ENCODE measurements around the gene ARHGAP4.

ARHGAP4 gene

DNA sequence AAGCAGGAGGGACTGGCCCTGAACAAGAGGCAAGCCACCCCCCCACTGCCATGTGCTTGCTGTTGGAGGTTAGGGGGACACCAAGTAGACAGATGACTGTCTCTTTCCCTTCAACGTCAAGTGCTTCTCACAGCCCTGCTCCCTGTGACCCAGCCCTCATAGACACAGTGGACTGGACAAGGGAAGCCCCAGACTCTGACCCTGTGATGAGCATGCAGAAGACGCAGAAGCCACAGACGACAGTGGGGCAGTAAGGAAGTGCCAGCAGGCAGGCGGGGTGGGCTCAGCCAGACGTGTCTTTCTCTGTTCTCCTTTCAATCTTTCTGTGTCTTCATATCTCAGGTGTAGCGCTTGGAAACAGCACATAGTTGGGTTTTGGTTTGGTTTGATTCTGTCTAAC lies 37.7 kb downstream of the ARHGAP4 start:
- Mint-ChIP-seq H3K36me3 (no peaks in the 10 kb centered on the region), H3K27me3 (peaks cover 3% of the 10 kb centered on the region), H3K27ac (no peak overlapping the region), H3K4me3 (no peak overlapping the region), H3K4me1 (no peaks in the 10 kb centered on the region), H3K9me3 (no peaks in the 10 kb centered on the region)

DNA sequence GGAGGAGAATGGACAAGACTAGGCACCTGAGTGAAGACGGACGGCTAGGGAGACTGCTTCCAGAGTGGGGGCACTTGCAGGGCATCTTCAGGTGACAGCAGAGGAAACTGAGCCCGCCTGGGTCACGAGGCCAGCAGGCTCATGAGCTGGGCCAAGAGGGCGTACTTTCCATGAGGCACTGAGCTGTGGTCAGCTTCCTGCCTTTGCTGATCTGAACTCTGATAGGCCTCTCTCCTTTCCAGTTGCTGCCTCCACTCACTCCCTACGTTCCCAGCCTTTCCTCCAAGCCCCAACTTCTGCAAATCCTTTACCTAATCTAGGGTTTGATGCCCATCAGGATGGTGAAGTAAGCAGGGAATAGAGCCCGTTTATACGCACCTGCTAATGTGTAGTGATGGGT lies 38.7 kb downstream of the ARHGAP4 start:
- Mint-ChIP-seq H3K9me3 (no peaks in the 10 kb centered on the region), H3K27ac (no peak overlapping the region), H3K36me3 (no peaks in the 10 kb centered on the region), H3K4me3 (no peak overlapping the region), H3K4me1 (no peaks in the 10 kb centered on the region), H3K27me3 (peaks cover 3% of the 10 kb centered on the region)

DNA sequence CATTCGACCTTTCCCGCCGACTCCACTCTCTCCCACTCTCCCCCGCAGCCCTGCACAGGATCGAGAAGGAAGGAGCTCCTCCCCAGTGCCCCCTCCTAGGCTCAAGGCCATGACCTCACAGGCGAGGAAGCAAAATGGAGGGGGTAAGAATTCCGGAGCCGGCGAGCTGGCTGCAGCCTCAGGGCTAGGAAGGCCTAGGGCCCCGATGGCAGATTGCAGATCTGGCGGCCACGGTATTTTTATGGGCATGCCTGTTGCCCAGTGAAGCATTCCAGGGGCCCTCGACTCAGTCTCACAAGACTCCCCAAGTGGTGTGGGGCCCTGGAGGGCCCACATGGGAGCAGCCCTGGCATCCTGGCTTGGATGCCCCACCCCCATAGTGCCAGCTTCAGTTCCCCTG lies 39.1 kb downstream of the ARHGAP4 start:
- no peaks in the 10 kb centered on the region for H3K4me1 Mint-ChIP-seq
- H3K4me3 Mint-ChIP-seq: no peak overlapping the region
- H3K36me3 Mint-ChIP-seq: no peaks in the 10 kb centered on the region
- no peaks in the 10 kb centered on the region for H3K9me3 Mint-ChIP-seq
- H3K27me3 Mint-ChIP-seq: peaks cover 3% of the 10 kb centered on the region
- H3K27ac Mint-ChIP-seq: no peak overlapping the region

DNA sequence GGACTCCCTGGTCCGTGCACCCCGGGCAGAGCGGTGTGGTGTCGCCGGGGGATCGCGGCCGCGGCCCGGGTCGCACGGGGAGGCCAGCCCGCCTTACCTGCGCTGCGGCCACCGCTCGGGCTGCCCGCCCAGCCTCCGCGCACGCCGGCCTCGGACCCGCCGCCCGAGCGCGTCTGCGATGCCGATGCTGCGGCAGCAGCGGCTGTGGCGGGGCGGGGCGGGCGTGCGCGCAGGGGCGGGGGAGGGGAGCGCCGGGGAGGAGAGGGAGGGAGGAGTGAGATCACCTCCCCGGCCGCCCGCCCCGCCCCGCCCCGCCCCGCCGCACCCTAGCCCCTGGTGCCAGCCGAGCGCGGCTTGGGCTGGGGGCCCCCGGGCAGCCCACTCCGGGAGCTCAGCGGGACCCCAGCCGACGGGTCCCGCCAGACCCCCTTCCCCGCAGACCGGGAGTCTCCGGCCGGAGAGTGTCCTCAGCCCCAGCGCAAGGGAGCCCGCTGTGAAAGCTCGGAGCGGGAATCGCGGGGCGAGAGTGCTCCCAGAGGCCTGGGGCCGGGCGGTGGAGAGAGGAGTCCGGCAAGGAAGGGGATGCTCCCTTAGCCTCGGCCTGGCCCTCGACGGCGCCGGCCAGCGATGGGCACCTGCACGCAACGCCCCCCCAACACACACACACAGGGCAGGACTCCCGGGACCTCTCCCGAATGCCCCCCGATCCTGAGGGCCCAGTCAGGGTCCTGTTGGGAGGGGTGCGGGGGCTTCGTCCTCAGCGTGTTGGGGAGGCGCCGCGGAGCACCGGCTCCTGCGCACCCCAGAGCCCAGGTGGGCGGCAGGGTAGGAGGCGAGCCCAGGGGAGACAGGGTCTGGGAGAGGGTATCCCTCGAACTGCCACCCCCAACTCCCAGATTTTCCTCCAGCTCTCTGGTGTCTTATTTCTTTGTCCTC lies 39.8 kb downstream of the ARHGAP4 start, which contains the start of gene L1CAM:
Gene L1CAM (minus strand): TSS at position 206 of the 936 bp plus-strand sequence. CDS start 10,337 bp downstream, outside the sequence.
- H3K27ac Mint-ChIP-seq: no peak within 1 kb of the TSS
- peaks cover 3% of the 10 kb centered on the region for H3K27me3 Mint-ChIP-seq
- H3K4me1 Mint-ChIP-seq: no peaks in the 10 kb centered on the region
- H3K9me3 Mint-ChIP-seq: no peaks in the 10 kb centered on the region
- H3K4me3 Mint-ChIP-seq: peak within 1 kb of the TSS; percentile 59
- H3K36me3 Mint-ChIP-seq: no peaks in the 10 kb centered on the region

DNA sequence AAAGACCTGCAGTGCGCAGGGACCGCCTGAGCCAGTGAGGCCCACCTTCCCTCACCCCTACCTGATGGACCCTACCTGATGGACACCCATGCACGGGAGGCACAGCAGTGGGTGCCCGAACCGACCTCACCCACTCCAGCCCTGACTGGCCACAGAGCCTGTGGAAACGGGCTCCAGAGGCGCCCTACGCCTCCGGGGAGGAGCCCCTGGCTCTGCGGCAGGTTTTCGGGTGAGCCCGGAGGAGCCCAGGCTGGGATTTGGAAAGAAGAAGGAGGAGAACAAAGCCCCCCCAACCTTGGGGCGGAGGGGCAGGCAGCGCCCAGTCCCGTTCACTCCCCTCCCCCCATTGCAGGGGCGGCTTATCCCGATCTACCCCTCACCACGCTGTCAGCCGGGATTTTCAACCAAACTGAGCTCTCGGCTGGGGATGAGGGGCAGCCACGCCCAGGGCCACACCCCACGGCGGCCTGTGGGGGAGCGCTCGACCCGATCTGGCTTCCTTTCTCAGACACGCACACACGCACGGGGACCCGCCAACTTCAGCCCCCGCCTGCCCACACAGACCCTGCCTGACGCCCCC lies 40.8 kb downstream of the ARHGAP4 start:
- H3K27ac Mint-ChIP-seq: no peak overlapping the region
- H3K27me3 Mint-ChIP-seq: peaks cover 3% of the 10 kb centered on the region
- no peak overlapping the region for H3K4me3 Mint-ChIP-seq
- no peaks in the 10 kb centered on the region for H3K9me3 Mint-ChIP-seq
- H3K4me1 Mint-ChIP-seq: no peaks in the 10 kb centered on the region
- H3K36me3 Mint-ChIP-seq: no peaks in the 10 kb centered on the region

DNA sequence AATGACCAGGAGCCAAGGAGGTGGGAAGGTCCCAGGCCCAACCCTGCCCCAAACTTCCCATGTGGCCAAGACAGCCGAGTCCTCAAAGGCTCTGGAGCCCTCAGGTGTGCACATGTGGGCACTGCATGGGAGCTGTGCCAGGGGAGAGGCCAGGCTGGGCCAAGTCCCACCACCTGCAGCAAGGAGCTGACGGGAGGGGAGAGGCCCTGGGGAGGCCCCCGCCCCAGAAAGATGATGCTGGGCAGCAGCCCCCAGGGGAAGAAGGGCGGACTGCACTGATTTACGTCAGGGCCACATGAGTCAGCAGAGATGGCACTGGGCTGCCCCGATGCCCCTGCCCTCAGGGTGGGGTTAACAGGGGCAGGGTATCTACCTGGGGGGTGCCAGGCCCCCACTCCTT lies 41.5 kb downstream of the ARHGAP4 start:
- Mint-ChIP-seq H3K9me3 (no peaks in the 10 kb centered on the region), H3K27me3 (peaks cover 4% of the 10 kb centered on the region), H3K36me3 (no peaks in the 10 kb centered on the region), H3K27ac (no peak overlapping the region), H3K4me1 (no peaks in the 10 kb centered on the region), H3K4me3 (peak overlapping the region; percentile 59)

DNA sequence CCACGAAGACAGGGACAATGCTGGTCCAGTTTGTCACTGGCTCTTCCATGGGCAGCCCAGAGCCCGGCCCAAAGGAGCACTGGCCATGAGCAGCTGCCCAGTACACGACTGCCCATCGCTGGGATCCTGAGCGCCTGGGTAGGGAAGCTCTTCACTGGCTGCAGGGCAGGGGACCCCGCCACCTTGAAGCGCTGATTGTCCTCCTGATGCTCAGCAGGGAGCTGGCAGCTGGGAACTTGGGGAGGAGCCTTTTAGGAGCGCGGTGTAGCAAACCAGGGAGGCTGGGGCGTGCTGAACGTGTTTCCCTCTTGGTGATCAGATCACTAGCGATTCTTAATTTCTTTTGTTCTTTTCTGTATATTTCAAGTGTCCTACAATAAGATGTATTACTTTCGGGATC lies 41.9 kb downstream of the ARHGAP4 start:
- Mint-ChIP-seq H3K27me3 (peaks cover 5% of the 10 kb centered on the region), H3K27ac (no peak overlapping the region)

DNA sequence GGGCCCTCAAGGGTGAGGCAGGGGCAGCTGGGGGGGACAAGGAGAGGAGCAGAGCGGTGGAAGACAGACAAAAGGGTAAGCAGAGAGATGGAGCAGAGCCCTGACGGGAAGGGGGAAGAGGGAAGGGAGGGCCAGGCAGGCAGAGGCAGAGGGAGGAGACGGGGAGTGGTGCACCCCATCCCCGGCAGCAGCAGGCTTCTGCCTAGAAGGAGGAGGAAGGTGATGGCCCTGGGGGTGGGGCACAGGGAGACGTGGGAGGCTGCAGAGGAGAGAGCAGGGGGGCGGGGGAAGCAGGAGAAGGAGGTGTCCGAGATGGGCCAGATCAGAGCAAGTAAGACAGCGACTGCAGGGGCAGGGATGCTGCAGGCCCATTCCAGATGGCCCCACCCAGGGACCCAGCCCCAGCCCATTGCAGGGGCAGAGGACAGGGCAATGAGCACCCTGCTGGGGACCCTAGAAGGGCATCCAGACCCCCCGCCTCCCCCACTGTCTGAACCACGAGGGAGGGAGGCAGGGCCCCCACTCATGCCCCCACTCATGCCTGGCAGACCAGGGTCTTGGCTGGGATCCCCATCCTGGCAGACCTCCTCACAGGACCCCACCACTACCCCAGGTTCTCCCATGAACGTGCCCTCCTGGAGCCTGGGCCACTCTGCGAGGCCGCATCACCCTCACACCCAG lies 42.8 kb downstream of the ARHGAP4 start:
- Mint-ChIP-seq H3K36me3 (no peaks in the 10 kb centered on the region), H3K27me3 (peaks cover 7% of the 10 kb centered on the region), H3K9me3 (no peaks in the 10 kb centered on the region), H3K4me1 (peaks cover 9% of the 10 kb centered on the region), H3K27ac (no peak overlapping the region), H3K4me3 (no peak overlapping the region)

More for the DNA sequence above, 41.9 kb downstream of the ARHGAP4 start:
- Mint-ChIP-seq H3K4me1 (peaks cover 3% of the 10 kb centered on the region), H3K36me3 (no peaks in the 10 kb centered on the region), H3K4me3 (no peak overlapping the region), H3K9me3 (no peaks in the 10 kb centered on the region)

DNA sequence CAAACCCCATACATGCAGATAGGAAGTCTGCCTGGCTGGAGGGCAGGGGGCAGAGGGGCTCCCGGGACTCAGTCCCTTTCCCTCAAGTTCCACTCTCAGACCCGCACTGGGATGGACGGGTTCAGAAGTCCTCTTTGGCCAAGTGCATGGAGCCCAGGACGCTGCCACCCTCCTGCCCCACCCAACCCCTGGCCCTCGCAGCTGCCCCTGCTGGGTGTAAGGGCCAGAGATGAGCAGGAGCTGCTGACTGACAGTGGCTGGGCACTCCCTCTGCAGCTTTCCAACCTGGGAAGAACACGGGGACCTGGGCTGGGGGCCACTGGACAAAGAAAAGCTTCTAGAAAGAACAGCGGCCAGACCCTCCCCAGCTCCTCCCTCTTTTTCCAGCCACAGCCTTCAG lies 43.5 kb downstream of the ARHGAP4 start:
- Mint-ChIP-seq H3K27ac (no peak overlapping the region), H3K4me3 (no peak overlapping the region), H3K36me3 (no peaks in the 10 kb centered on the region), H3K9me3 (no peaks in the 10 kb centered on the region), H3K27me3 (peaks cover 7% of the 10 kb centered on the region), H3K4me1 (peaks cover 15% of the 10 kb centered on the region)

DNA sequence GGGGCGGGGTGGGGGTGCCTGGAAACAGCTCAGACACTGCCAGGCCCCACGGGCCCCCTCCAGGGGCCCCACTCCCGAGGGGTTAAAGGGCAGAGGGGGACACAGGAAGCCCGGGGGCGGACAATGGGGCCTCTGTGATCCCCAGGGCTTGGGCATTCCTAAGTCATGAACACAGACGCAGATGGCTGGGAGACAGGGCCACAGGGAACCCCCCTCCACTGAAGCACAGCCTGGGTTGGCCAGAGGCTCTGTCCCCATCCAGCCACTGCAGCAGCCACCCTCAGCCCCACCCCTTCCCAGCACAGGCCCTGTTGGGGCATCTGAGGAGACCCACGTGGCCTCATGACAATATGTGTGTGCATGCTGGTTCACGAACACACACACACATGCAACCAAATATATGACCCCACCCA lies 44.0 kb downstream of the ARHGAP4 start:
- Mint-ChIP-seq H3K4me3 (no peak overlapping the region), H3K27me3 (peaks cover 7% of the 10 kb centered on the region), H3K4me1 (peaks cover 15% of the 10 kb centered on the region), H3K36me3 (no peaks in the 10 kb centered on the region), H3K27ac (no peak overlapping the region), H3K9me3 (no peaks in the 10 kb centered on the region)

DNA sequence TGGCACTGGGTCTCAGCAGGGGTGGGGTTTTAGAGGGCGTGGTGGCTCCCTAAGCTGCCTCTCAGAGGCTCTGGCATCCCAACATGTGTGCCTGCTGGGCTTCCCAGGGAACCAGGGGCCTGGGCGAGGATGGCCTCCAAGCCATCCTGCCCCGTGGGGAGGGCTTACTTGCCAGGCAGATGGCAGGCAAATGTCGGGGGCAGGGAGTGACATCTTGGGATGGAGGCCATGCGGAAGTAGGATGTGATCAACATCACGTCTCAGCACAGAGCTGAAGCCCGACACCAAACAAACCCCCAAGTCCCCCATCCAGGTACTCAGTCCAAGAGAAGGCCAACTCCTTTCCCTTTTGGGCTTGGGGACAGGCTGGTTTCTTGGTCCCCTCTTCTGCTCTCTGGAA lies 44.8 kb downstream of the ARHGAP4 start:
- Mint-ChIP-seq H3K4me3 (no peak overlapping the region), H3K36me3 (no peaks in the 10 kb centered on the region), H3K4me1 (peaks cover 17% of the 10 kb centered on the region), H3K9me3 (no peaks in the 10 kb centered on the region), H3K27ac (no peak overlapping the region), H3K27me3 (peaks cover 7% of the 10 kb centered on the region)

DNA sequence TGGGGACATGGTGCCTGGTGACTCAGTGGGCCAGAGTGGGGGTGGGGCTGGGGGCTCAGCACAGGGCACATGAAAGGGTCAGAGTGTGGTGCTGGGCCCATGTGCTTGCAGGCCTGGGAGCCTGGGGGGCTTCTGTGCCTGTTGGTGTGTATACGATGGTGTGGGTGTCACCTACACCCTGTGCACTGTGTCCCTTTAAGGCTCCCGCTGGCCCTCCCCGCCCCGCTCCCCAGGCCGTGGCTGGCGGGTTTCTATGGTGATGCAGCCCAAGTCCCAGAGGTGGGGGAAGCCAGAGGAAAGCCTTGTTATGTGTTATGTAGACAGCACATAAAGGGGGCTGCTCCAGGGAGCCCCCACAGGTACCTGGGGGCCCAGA lies 45.6 kb downstream of the ARHGAP4 start:
- Mint-ChIP-seq H3K4me1 (peaks cover 20% of the 10 kb centered on the region), H3K27me3 (peaks cover 7% of the 10 kb centered on the region), H3K9me3 (no peaks in the 10 kb centered on the region), H3K4me3 (no peak overlapping the region), H3K27ac (no peak overlapping the region), H3K36me3 (no peaks in the 10 kb centered on the region)

DNA sequence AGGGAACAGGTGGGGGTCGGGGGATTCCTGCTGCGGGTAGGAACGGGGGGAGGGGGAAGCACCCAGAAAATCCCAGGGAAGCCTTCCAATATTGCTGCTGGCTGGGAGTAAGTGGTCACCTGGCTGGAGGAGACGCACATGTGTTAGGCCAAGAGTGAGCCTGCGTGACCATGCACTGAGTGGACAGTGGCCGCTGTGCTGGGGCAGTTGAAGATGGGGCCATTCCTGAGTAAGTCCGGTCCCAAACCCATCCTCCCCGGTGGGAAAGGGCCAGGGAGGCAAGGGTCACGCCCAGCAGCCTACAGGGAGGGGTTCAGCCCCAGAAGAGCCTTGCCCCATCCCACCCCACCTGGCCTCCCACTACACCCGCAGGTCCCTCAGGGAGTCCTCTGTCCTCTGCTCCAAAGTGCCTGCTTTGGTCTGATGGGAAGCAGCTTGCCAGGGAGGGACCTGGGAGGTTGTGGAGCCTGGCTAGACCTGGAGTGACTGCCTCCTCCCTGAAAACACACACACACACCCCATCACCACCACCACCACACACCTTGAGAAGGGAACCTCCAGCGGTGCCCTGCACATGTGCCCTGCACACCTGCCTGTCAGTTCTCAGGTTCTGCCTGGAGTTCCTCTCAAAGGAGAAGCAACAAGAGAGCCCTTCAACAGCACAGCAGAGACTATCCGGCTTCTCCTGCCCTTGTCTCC lies 46.2 kb downstream of the ARHGAP4 start:
- peaks cover 20% of the 10 kb centered on the region for H3K4me1 Mint-ChIP-seq
- H3K9me3 Mint-ChIP-seq: no peaks in the 10 kb centered on the region
- H3K27ac Mint-ChIP-seq: no peak overlapping the region
- H3K4me3 Mint-ChIP-seq: no peak overlapping the region
- peaks cover 6% of the 10 kb centered on the region for H3K27me3 Mint-ChIP-seq
- no peaks in the 10 kb centered on the region for H3K36me3 Mint-ChIP-seq

DNA sequence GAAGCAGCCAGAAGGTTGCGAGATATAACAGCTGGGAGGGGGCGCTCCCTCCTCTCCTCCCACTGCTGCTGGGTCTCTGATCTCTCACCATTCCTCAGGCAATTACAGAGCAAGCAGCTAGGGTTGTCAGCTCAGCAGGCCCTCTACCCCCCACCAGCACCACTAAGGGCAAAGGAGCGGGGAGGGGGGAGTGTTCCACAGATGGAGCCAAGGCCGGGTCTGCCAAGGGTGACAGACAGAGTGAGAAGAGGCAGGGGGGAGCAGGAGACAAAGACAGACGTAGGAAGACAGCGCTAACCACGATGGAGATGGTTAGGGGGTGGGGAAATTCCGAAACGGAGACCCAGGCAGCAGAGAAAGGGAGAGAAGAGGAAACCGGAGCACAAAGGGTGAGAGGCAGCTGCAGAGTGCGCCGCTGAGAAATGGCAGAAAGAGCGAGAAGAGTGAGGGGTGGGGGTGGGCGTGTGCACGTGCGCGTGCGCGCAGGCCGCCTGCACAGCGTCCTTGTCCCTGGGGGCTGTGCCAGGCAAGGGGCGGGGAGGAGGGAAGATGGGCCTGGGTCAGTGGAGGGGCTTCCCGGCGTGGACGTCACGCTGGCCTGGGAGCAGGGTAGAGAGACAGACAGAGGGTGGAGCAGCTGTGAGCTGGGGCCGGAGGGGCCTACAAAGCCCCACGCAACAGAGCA lies 47.0 kb downstream of the ARHGAP4 start:
- Mint-ChIP-seq H3K9me3 (no peaks in the 10 kb centered on the region), H3K27ac (no peak overlapping the region), H3K4me3 (peak overlapping the region; percentile 26), H3K27me3 (peaks cover 7% of the 10 kb centered on the region), H3K36me3 (no peaks in the 10 kb centered on the region), H3K4me1 (peaks cover 20% of the 10 kb centered on the region)

DNA sequence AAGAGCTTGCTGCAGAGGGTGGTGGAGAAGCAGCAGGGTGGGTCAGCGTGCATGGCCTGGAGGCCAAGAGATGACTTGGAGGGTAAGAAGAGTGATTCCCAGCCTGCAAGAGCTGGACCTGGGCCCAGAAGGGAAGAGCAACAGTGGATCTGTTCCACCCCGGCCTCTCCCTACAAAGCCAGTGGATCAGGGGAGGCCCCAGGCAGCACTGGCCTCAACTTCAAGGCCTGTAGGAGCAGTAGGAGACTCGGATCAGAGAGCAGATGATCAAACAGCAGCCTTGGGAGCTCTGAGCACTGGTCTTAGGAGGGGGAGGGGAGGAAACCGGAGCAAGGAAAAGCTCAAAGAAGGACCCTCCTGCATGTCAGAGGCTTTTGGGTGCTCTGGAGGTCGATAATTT lies 47.7 kb downstream of the ARHGAP4 start:
- H3K9me3 Mint-ChIP-seq: no peaks in the 10 kb centered on the region
- H3K4me1 Mint-ChIP-seq: peaks cover 20% of the 10 kb centered on the region
- no peaks in the 10 kb centered on the region for H3K36me3 Mint-ChIP-seq
- H3K27ac Mint-ChIP-seq: peak overlapping the region; percentile 47
- H3K4me3 Mint-ChIP-seq: no peak overlapping the region
- peaks cover 7% of the 10 kb centered on the region for H3K27me3 Mint-ChIP-seq

Measured in activated naive CD4-positive, alpha-beta T cell treated with anti-CD3 and anti-CD28 coated beads, Interleukin-2, amount 50 U/mL, for 24 hours (primary cell).